Measurements from ENCODE around the gene GLRX5.

GLRX5 gene

DNA sequence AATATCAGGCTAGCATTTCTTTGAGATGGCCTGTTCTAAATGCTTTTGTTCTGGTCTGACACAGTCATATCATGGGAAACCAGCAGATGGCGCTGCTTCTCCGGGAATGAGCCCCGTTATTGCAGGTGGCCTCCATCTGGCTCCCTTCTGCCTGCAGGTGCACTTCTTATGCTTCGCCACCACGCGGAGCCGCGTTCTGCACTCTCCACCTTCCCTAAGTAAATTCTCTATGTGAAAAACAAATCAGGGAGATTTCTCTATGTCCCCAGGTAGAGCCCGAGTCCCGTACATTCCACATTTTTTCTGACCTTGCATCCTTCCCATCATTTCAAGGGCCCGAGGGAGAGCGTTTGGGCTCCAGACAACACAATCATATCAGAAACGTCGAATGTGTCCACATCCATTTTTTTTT is 26.2 kb downstream of the GLRX5 start:
- intact Hi-C loops (cut with DNase I; ENCODE audit: low total_unique reads): loop anchor here (2.0 to 5.0 kb wide), 2 partner anchors 212 to 431 kb away; no protein-coding TSS in a partner anchor
- Histone ChIP-seq H3K9me3 (no peaks in the 10 kb centered on the region), H3K27ac (no peak overlapping the region), H3K36me3 (no peaks in the 10 kb centered on the region), H3K27me3 (no peaks in the 10 kb centered on the region), H3K4me1 (no peaks in the 10 kb centered on the region), H3K4me3 (no peak overlapping the region)
- TF ChIP-seq CTCF (IDR thresholded peaks at IDR 0.05): peak; percentile 83 to 90
- DNase-seq: peak; percentile 71 to 80

DNA sequence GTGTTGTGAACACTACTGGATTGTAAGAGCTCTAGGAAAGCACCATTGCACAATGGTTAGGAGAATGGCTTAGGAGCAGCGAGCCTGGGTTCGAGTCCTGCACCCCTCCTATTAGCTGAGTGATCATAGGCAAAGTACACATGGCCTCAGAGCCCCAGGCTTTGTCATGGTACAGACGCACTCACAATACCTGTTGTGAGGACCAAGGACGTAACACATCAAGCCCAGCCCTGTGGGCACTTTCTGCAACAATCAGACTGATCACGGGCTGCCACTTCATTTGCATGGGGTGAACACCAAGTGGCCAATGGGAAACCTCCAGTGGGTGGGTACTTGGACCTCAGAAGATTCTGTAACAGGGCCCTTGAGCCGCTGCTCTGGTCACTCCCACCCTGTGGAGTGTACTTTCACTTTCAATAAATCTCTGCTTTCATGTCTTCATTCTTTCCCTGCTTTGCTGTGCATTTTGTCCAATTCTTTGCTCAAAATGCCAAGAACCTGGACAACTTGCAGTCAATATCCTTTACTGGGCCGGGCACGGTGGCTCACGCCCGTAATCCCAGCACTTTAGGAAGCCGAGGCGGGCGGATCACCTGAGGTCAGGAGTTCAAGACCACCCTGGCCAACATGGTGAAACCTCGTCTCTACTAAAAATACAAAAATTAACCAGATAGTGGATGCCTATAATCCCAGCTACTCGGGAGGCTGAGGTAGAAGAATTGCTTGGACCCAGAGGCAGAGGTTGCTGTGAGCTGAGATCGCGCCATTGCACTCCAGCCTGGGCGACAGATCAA is 28.2 kb downstream of the GLRX5 start:
- no peaks in the 10 kb centered on the region for H3K27me3 ChIP-seq
- intact Hi-C loops (cut with DNase I; ENCODE audit: low total_unique reads): loop anchor here (5.0 kb wide), 1 partner anchor 429 kb away; no protein-coding TSS in a partner anchor
- H3K9me3 ChIP-seq: no peaks in the 10 kb centered on the region
- TF ChIP-seq CTCF (IDR thresholded peaks at IDR 0.05): no peak
- no peak overlapping the region for H3K27ac ChIP-seq
- no peaks in the 10 kb centered on the region for H3K36me3 ChIP-seq
- no peak for DNase-seq
- H3K4me3 ChIP-seq: peak overlapping the region in 1 of 2 donors; percentile 32
- H3K4me1 ChIP-seq: no peaks in the 10 kb centered on the region

GRCh38 chr14:95564060-95564459 is 29.2 kb downstream of the GLRX5 start:
- DNase-seq: no peak
- H3K4me1 ChIP-seq: no peaks in the 10 kb centered on the region
- H3K36me3 ChIP-seq: no peaks in the 10 kb centered on the region
- no peak for TF ChIP-seq CTCF (IDR thresholded peaks at IDR 0.05)
- intact Hi-C loops (cut with DNase I; ENCODE audit: low total_unique reads): loop anchor here (5.0 kb wide), 1 partner anchor 428 kb away; no protein-coding TSS in a partner anchor
- H3K9me3 ChIP-seq: no peaks in the 10 kb centered on the region
- H3K27ac ChIP-seq: no peak overlapping the region
- H3K4me3 ChIP-seq: no peak overlapping the region
- no peaks in the 10 kb centered on the region for H3K27me3 ChIP-seq

GRCh38 chr14:95569440-95569839 is 34.6 kb downstream of the GLRX5 start:
- no peak overlapping the region for H3K27ac ChIP-seq

DNA sequence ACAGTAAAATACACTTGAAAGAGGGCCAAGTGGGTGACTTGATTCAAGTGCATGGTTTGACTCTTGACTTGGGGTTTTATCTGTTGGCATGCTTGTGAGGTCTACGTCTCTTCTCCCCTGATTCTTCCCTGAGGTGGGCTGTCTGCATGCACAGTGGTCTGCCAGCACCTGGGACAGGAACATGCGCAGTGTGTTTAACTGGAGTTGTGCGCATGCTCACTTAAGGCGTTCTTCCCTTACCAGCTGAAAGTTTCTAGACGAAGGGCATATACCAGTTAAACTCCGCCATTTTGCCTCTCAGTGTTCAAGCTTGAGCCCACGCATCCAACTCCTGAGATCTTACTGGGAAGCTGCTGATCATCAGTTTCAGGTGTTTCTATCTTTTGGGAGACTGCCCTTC is 38.5 kb downstream of the GLRX5 start:
- TF ChIP-seq CTCF (IDR thresholded peaks at IDR 0.05): no peak
- Histone ChIP-seq H3K27me3 (no peaks in the 10 kb centered on the region), H3K36me3 (no peaks in the 10 kb centered on the region), H3K4me1 (no peaks in the 10 kb centered on the region), H3K27ac (no peak overlapping the region), H3K4me3 (no peak overlapping the region), H3K9me3 (no peaks in the 10 kb centered on the region)
- DNase-seq: no peak
- intact Hi-C loops (cut with DNase I; ENCODE audit: low total_unique reads): no loop called here

More at GRCh38 chr14:95569440-95569839, 34.6 kb downstream of the GLRX5 start:
- Histone ChIP-seq H3K36me3 (no peaks in the 10 kb centered on the region), H3K27me3 (no peaks in the 10 kb centered on the region), H3K4me3 (no peak overlapping the region), H3K4me1 (no peaks in the 10 kb centered on the region), H3K9me3 (no peaks in the 10 kb centered on the region)
- intact Hi-C loops (cut with DNase I; ENCODE audit: low total_unique reads): no loop called here
- DNase-seq: no peak
- TF ChIP-seq CTCF (IDR thresholded peaks at IDR 0.05): no peak
